Vagina (tissue), 2 donors: ENCODE results near the gene MARK3. TPM values are rescaled to one million over a fixed set of nuclear protein-coding genes. Genes with fewer than 3 reads are reported as not detected.

Experiments
- DNase-seq, 2 donors: peaks; one replicate each; pipeline ENCODE4 v3.0.0-alpha.2; 2017; ENCODE audit errors: extremely low spot score in 2 of 2
- H3K27ac ChIP-seq: fragments of 200-600 bp; sonication (generic); one replicate; pipeline ENCODE4 v1.5.1; 2019
- H3K27me3 ChIP-seq: fragments of 200-600 bp; sonication (generic); one replicate; pipeline ENCODE4 v1.5.1; 2019
- H3K36me3 ChIP-seq, 2 donors: fragments of 200-600 bp; sonication (generic); one replicate each; pipeline ENCODE4 v1.5.1; 2017 to 2019
- H3K4me1 ChIP-seq: fragments of 200-600 bp; sonication (generic); one replicate; pipeline ENCODE4 v1.5.1; 2019
- H3K4me3 ChIP-seq, 2 donors: fragments of 200-600 bp; sonication (generic); 1 replicate in 1 of 2; 2 replicates in 1 of 2; pipeline ENCODE4 v1.5.1; 2016 to 2019
- H3K9me3 ChIP-seq: fragments of 200-600 bp; sonication (generic); one replicate; pipeline ENCODE4 v1.5.1; 2019
- POLR2A ChIP-seq, 2 donors: fragments of 450-650 bp; IDR thresholded peaks; one replicate each; pipeline ENCODE4 v1.6.1; 2017; ENCODE audit warnings: antibody characterized with exemption in 2 of 2, mild to moderate bottlenecking in 2 of 2, moderate library complexity in 2 of 2
- POLR2AphosphoS5 ChIP-seq, 2 donors: sonication (generic); formaldehyde crosslinking; IDR thresholded peaks; one replicate each; pipeline ENCODE4 v1.9.0; 2017; ENCODE audit warnings: antibody characterized with exemption in 2 of 2, mild to moderate bottlenecking in 2 of 2, low read depth in 1 of 2; ENCODE audit not compliant: insufficient read depth in 1 of 2
- intact Hi-C: fragments of 100-400 bp; cut with DNase I; formaldehyde crosslinking; loops from one replicate; pipeline ENCODE4 v1.15.1; 2023
- total RNA-seq: library from RNA; depleted of rRNA; stranded (reverse); fragments of >200 nt; gene quantifications from one replicate; pipeline ENCODE4 v1.2.3, GENCODE V29; 2016
- TF ChIP-seq, protein P1 (sequence below), 3 experiments: fragments of 450-650 bp in 2 of 3; fragments of 200-600 bp in 1 of 3; sonication (generic) in 1 of 3; IDR thresholded peaks; one replicate each; pipeline ENCODE4 v1.5.1; 2017 to 2019; ENCODE audit warnings: antibody characterized with exemption in 3 of 3, mild to moderate bottlenecking in 2 of 3, moderate library complexity in 2 of 3

MARK3 gene
- total RNA-seq, 1 donor from 2014 or later, result 77.6 TPM

DNA sequence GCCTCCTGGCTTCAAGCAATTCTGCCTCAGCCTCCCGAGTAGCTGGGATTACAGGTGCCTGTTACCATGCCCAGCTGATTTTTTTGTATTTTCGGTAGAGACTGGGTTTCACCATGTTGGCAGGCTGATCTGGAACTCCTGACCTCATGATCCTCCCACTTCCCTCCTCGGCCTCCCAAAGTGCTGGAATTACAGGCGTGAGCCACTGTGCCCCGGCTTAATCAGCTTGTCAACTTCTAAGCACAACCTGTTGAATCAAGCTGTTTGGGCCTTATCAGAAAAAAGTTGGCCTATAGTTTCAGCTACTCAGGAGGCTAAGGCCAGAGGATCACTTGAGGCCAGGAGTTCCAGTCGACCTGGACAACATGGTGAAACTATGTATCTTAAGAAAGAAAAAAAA, 7.9 kb downstream of the MARK3 start:
- intact Hi-C loops, result no loop called here
- no peak for DNase-seq
- Histone ChIP-seq H3K27ac (peak overlapping the region; percentile 67), H3K9me3 (no peaks in the 10 kb centered on the region), H3K4me3 (no peak overlapping the region), H3K36me3 (no peaks in the 10 kb centered on the region), H3K27me3 (no peaks in the 10 kb centered on the region), H3K4me1 (peaks cover 79% of the 10 kb centered on the region)
- TF ChIP-seq POLR2AphosphoS5 (IDR thresholded peaks at IDR 0.05; ENCODE audit: insufficient read depth in 1 of 2, low read depth in 1 of 2) (no peak), POLR2A (IDR thresholded peaks at IDR 0.05) (no peak)
- TF ChIP-seq, protein P1, sequence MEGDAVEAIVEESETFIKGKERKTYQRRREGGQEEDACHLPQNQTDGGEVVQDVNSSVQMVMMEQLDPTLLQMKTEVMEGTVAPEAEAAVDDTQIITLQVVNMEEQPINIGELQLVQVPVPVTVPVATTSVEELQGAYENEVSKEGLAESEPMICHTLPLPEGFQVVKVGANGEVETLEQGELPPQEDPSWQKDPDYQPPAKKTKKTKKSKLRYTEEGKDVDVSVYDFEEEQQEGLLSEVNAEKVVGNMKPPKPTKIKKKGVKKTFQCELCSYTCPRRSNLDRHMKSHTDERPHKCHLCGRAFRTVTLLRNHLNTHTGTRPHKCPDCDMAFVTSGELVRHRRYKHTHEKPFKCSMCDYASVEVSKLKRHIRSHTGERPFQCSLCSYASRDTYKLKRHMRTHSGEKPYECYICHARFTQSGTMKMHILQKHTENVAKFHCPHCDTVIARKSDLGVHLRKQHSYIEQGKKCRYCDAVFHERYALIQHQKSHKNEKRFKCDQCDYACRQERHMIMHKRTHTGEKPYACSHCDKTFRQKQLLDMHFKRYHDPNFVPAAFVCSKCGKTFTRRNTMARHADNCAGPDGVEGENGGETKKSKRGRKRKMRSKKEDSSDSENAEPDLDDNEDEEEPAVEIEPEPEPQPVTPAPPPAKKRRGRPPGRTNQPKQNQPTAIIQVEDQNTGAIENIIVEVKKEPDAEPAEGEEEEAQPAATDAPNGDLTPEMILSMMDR (IDR thresholded peaks at IDR 0.05), result no peak

DNA sequence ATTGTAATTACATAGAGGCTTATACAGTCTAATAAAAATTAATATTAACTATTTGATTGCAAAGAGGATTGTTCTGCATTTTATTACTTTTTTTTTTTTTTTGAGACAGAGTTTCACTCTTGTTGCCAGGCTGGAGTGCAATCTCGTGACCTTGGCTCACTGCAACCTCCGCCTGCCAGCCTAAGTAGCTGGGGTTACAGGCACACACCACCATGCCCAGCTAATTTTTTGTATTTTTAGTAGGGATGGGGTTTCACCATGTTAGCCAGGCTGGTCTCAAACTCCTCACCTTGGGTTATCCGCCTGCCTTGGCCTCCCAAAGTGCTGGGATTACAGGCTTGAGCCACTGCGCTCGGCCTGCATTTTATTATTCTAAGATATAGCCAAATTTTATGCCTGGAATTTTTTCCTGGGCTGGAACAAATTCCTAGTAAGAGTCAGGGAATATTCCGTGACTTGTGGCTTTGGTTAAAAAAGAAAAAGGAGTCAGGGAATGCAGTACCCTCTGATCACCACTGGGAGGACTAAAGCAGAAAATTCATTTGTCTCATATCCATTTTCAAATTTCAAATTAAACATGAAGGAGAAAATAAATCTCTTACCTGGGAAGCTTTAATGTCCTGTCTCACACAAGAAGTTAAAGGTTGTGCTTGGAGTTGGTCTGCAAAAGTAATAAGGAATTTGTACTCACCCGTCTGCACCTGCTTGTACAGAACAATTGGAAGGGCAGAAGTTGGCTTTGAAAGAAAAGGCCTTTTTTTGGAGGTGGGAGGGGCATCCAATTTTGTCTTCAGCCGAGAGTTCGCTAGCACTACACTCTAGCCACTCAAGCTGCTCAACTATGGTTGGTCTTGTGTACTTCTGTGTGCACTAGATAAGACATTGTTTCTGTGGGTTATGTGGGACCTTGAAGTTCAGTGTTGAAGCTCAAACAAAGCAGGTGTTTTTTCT, 8.7 kb downstream of the MARK3 start:
- H3K27ac ChIP-seq, result peak overlapping the region; percentile 67
- H3K9me3 ChIP-seq, result no peaks in the 10 kb centered on the region
- no peak for DNase-seq
- no peak overlapping the region for H3K4me3 ChIP-seq
- intact Hi-C loops, result no loop called here
- no peaks in the 10 kb centered on the region for H3K27me3 ChIP-seq
- TF ChIP-seq, protein P1 (IDR thresholded peaks at IDR 0.05), result peak; percentile 31 to 71 (median 69)
- TF ChIP-seq POLR2A (IDR thresholded peaks at IDR 0.05), result no peak
- H3K36me3 ChIP-seq, result no peaks in the 10 kb centered on the region
- peaks cover 79% of the 10 kb centered on the region for H3K4me1 ChIP-seq

DNA sequence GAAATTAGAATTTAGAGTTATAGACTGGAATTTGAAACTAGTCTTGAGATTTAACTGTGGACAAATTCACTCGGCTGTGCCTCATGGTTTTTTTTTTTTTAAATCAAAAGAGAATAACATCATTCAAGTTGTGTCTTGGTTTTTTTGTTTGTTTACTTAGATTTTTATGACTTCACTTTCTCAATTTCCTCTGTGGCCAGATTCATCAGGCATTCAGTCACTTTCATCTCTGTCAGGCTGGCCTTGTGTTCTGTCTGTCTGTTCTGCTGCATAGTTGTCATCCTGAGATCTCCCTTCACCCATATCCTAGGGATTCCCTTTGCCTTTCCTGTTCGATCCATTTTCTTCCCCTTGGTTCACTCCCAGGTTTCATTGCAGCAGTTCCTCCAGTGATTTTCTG, 10.0 kb downstream of the MARK3 start:
- no peaks in the 10 kb centered on the region for H3K9me3 ChIP-seq
- H3K36me3 ChIP-seq, result no peaks in the 10 kb centered on the region
- intact Hi-C loops, result no loop called here
- H3K4me3 ChIP-seq, result no peak overlapping the region
- TF ChIP-seq, protein P1 (IDR thresholded peaks at IDR 0.05), result no peak
- TF ChIP-seq POLR2AphosphoS5 (IDR thresholded peaks at IDR 0.05; ENCODE audit: insufficient read depth in 1 of 2, low read depth in 1 of 2) (no peak), POLR2A (IDR thresholded peaks at IDR 0.05) (no peak)
- peak overlapping the region; percentile 47 for H3K27ac ChIP-seq
- H3K4me1 ChIP-seq, result peaks cover 87% of the 10 kb centered on the region
- H3K27me3 ChIP-seq, result no peaks in the 10 kb centered on the region
- DNase-seq, result no peak

DNA sequence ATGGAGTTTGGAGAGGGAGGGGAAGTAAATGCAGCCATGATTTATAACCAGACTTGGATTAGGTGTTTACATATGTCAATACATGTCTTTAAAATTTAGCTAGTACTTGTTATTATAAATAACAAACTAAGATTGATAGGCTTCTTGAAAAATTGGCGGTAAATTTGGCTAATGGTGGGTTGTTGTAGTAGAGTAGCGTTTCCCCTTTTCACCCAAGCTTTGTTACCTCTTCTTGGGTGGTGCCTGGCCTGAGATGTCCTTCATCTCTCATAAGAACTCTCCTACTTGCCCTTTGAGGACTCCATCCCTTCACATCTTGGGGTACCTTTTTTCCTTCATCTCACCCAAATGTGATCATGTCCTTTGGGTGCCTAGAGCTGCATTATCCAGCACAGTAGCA, 11.2 kb downstream of the MARK3 start:
- Histone ChIP-seq H3K36me3 (no peaks in the 10 kb centered on the region), H3K4me3 (no peak overlapping the region), H3K27me3 (no peaks in the 10 kb centered on the region), H3K4me1 (peaks cover 90% of the 10 kb centered on the region), H3K27ac (no peak overlapping the region), H3K9me3 (no peaks in the 10 kb centered on the region)
- TF ChIP-seq, protein P1 (IDR thresholded peaks at IDR 0.05), result no peak
- TF ChIP-seq POLR2A (IDR thresholded peaks at IDR 0.05), result no peak
- no peak for TF ChIP-seq POLR2AphosphoS5 (IDR thresholded peaks at IDR 0.05; ENCODE audit: insufficient read depth in 1 of 2, low read depth in 1 of 2)
- no peak for DNase-seq
- intact Hi-C loops, result no loop called here
